ENCODE measurements around the gene DPP9. TPM values are rescaled to one million over a fixed set of nuclear protein-coding genes. Genes with fewer than 3 reads are reported as not detected.

Gene DPP9
- total RNA-seq, 1 experiment from 2014 or later = 129 TPM

DNA sequence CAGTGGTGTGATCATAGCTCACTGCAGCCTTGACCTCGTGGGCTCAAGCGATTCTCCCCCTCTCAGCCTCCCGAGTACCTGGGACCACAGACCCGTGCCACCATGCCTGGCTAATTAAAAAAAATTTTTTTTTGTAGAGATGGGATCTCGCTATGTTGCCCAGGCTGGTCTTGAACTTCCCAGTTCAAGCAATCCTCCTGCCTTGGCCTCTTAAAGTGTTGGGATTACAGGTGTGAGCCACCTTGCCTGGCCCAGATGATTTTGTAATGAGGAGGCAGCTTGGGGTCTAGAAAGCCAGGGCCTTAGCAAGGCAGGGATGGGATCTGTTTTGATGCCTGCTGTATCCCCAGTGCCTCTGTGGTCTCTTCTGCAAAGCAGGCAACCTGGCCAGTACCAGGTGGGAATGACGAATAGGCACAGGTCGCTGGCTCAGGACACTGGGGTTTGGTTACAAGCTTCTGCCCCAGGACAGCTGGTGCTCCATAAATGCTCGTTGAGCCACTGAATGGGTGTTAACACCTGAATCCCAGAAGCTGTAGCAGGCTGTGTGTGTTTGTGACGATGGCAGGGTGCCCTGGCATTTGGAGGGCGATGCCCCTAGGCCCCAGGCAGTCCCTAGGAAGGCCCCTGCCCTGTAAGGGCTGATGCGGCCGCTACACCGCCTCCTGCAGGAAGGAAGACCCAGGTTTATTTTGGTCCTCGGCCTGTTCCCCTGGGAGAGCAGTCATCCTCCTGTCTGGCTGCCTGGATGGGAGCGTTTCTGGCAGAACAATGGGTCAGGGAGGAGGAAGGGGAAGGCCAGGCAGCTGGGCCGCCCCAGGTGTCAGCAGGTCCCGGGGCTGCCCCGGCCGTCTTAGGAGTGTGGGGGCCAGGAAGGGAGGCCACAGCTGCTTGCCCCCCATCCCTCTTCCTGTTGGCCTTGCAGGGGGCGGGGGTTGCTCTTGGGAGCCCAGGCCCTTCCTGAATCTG lies 75.7 kb downstream of the DPP9 start:
- no TSS peak for BruUV-seq (replicated peaks)
- Histone ChIP-seq H3K4me3 (ENCODE audit: low read length) (no peak overlapping the region), H3K4me2 (ENCODE audit: low read length) (no peak overlapping the region), H3F3A (ENCODE audit: low read length, unreplicated experiment) (no peaks in the 10 kb centered on the region), H3K9me3 (ENCODE audit: low read length) (no peaks in the 10 kb centered on the region), H3K79me2 (ENCODE audit: low read length) (no peaks in the 10 kb centered on the region), H2AFZ (ENCODE audit: low read length) (no peak overlapping the region), H3K9ac (ENCODE audit: low read length) (no peak overlapping the region), H3K27ac (ENCODE audit: low read length) (no peak overlapping the region), H3K27me3 (ENCODE audit: low read length) (no peaks in the 10 kb centered on the region), H3K9me2 (replicated peaks; ENCODE audit: low read length) (no peaks in the 10 kb centered on the region), H4K20me1 (ENCODE audit: low read length) (no peaks in the 10 kb centered on the region), H3K36me3 (ENCODE audit: low read depth, low read length) (no peaks in the 10 kb centered on the region; the same call in 1 of the 2 replicates), H3K4me1 (ENCODE audit: insufficient read depth, low read length) (no peaks in the 10 kb centered on the region)
- TF ChIP-seq, protein P1, sequence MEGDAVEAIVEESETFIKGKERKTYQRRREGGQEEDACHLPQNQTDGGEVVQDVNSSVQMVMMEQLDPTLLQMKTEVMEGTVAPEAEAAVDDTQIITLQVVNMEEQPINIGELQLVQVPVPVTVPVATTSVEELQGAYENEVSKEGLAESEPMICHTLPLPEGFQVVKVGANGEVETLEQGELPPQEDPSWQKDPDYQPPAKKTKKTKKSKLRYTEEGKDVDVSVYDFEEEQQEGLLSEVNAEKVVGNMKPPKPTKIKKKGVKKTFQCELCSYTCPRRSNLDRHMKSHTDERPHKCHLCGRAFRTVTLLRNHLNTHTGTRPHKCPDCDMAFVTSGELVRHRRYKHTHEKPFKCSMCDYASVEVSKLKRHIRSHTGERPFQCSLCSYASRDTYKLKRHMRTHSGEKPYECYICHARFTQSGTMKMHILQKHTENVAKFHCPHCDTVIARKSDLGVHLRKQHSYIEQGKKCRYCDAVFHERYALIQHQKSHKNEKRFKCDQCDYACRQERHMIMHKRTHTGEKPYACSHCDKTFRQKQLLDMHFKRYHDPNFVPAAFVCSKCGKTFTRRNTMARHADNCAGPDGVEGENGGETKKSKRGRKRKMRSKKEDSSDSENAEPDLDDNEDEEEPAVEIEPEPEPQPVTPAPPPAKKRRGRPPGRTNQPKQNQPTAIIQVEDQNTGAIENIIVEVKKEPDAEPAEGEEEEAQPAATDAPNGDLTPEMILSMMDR (conservative IDR thresholded peaks at IDR 0.05; ENCODE audit: low read depth, low read length) = peak; percentile 27; the same call in 1 of the 2 replicates
- TF ChIP-seq EZH2phosphoT487 (IDR thresholded peaks at IDR 0.05; ENCODE audit: borderline replicate concordance, low read length) = no peak
- DNase-seq = no peak
- ChIA-PET CTCF (no interaction called here), POLR2A (ENCODE audit: unreplicated experiment) (interaction anchor here (0.5 kb wide), 1 partner anchor 630 kb away, joined by 7 read pairs; no protein-coding TSS in a partner anchor)
- intact Hi-C loops (cut with micrococcal nuclease) = no loop called here
- ATAC-seq = no peak

GRCh38 chr19:4645718-4646117 lies 77.9 kb downstream of the DPP9 start:
- no peak for ATAC-seq
- no peak overlapping the region for H3K4me2 ChIP-seq (ENCODE audit: low read length)
- H3K27ac ChIP-seq (ENCODE audit: low read length) = no peak overlapping the region
- H3K79me2 ChIP-seq (ENCODE audit: low read length) = peaks cover 9% of the 10 kb centered on the region
- no peaks in the 10 kb centered on the region for H3K9me2 ChIP-seq (replicated peaks; ENCODE audit: low read length)
- H3K36me3 ChIP-seq (ENCODE audit: low read depth, low read length) = no peaks in the 10 kb centered on the region
- no peak overlapping the region for H3K4me3 ChIP-seq (ENCODE audit: low read length)
- DNase-seq = no peak
- H3K27me3 ChIP-seq (ENCODE audit: low read length) = no peaks in the 10 kb centered on the region
- no peaks in the 10 kb centered on the region for H4K20me1 ChIP-seq (ENCODE audit: low read length)
- no peaks in the 10 kb centered on the region for H3K9me3 ChIP-seq (ENCODE audit: low read length)
- no peak for TF ChIP-seq EZH2 (IDR thresholded peaks at IDR 0.05; ENCODE audit: low read length, unreplicated experiment)
- TF ChIP-seq, protein P1 (conservative IDR thresholded peaks at IDR 0.05; ENCODE audit: low read depth, low read length) = no peak
- TF ChIP-seq EZH2phosphoT487 (IDR thresholded peaks at IDR 0.05; ENCODE audit: borderline replicate concordance, low read length) = no peak
- H3F3A ChIP-seq (ENCODE audit: low read length, unreplicated experiment) = no peaks in the 10 kb centered on the region
- POLR2A ChIA-PET (ENCODE audit: unreplicated experiment) = no interaction called here
- H3K4me1 ChIP-seq (ENCODE audit: insufficient read depth, low read length) = peaks cover 3% of the 10 kb centered on the region
- H2AFZ ChIP-seq (ENCODE audit: low read length) = no peak overlapping the region
- BruUV-seq (replicated peaks) = no TSS peak
- intact Hi-C loops (cut with micrococcal nuclease) = no loop called here
- H3K9ac ChIP-seq (ENCODE audit: low read length) = no peak overlapping the region
- CTCF ChIA-PET = interaction anchor here (0.6 kb wide), 3 partner anchors 28 to 379 kb away, joined by 3 to 14 read pairs (median 4); no protein-coding TSS in a partner anchor

- no TSS peak for BruUV-seq (replicated peaks)
- DNase-seq = no peak
- TF ChIP-seq, protein P1 (conservative IDR thresholded peaks at IDR 0.05; ENCODE audit: low read depth, low read length) = no peak
- TF ChIP-seq EZH2phosphoT487 (IDR thresholded peaks at IDR 0.05; ENCODE audit: borderline replicate concordance, low read length) (no peak), EZH2 (IDR thresholded peaks at IDR 0.05; ENCODE audit: low read length, unreplicated experiment) (no peak)
- no peaks in the 10 kb centered on the region for H3K36me3 ChIP-seq (ENCODE audit: low read depth, low read length)
- H3K27me3 ChIP-seq (ENCODE audit: low read length) = no peaks in the 10 kb centered on the region
- POLR2A ChIA-PET (ENCODE audit: unreplicated experiment) = no interaction called here
- ATAC-seq = no peak
- no peak overlapping the region for H3K27ac ChIP-seq (ENCODE audit: low read length)
- no peak overlapping the region for H3K4me3 ChIP-seq (ENCODE audit: low read length)
- CTCF ChIA-PET = no interaction called here
- H3K9ac ChIP-seq (ENCODE audit: low read length) = no peak overlapping the region
- peaks cover 18% of the 10 kb centered on the region for H3K4me1 ChIP-seq (ENCODE audit: insufficient read depth, low read length)
- no peak overlapping the region for H3K4me2 ChIP-seq (ENCODE audit: low read length)
- H3K79me2 ChIP-seq (ENCODE audit: low read length) = peaks cover 22% of the 10 kb centered on the region
- H3F3A ChIP-seq (ENCODE audit: low read length, unreplicated experiment) = no peaks in the 10 kb centered on the region
- intact Hi-C loops (cut with micrococcal nuclease) = no loop called here
- H4K20me1 ChIP-seq (ENCODE audit: low read length) = no peaks in the 10 kb centered on the region
- no peaks in the 10 kb centered on the region for H3K9me3 ChIP-seq (ENCODE audit: low read length)
- H2AFZ ChIP-seq (ENCODE audit: low read length) = no peak overlapping the region
- H3K9me2 ChIP-seq (replicated peaks; ENCODE audit: low read length) = no peaks in the 10 kb centered on the region
Observed at GRCh38 chr19:4642625-4643024, 81.0 kb downstream of the DPP9 start.
